ENCODE data around the gene FRRS1. TPM values are rescaled to one million over a fixed set of nuclear protein-coding genes. Genes with fewer than 3 reads are reported as not detected.

Gene FRRS1
- polyA plus RNA-seq, 1 experiment, result 0.93 TPM

- POLR2A ChIA-PET, result no interaction called here
- CTCF ChIA-PET, result no interaction called here
- no peaks in the 10 kb centered on the region for H3K36me3 ChIP-seq (ENCODE audit: control insufficient read depth, insufficient read depth, low read length)
- TF ChIP-seq CTCF (IDR thresholded peaks at IDR 0.05; ENCODE audit: insufficient read depth, low read depth, low read length), result no peak
- DNase-seq (ENCODE audit: low read depth), result no peak
- no peak overlapping the region for H3K4me3 ChIP-seq (ENCODE audit: low read depth, low read length)
- H3K27me3 ChIP-seq (ENCODE audit: control insufficient read depth, insufficient read depth, low read length), result no peaks in the 10 kb centered on the region
Measured at GRCh38 chr1:99771513-99771918, 5.1 kb upstream of the FRRS1 start.

- ChIA-PET CTCF (no interaction called here), POLR2A (no interaction called here)
- no peaks in the 10 kb centered on the region for H3K27me3 ChIP-seq (ENCODE audit: control insufficient read depth, insufficient read depth, low read length)
- H3K36me3 ChIP-seq (ENCODE audit: control insufficient read depth, insufficient read depth, low read length), result no peaks in the 10 kb centered on the region
- no peak for DNase-seq (ENCODE audit: low read depth)
- TF ChIP-seq CTCF (IDR thresholded peaks at IDR 0.05; ENCODE audit: insufficient read depth, low read depth, low read length), result no peak
- no peak overlapping the region for H3K4me3 ChIP-seq (ENCODE audit: low read depth, low read length)
Measured at GRCh38 chr1:99768524-99769245, 2.2 kb upstream of the FRRS1 start.

- Histone ChIP-seq H3K4me3 (ENCODE audit: low read depth, low read length) (no peak overlapping the region), H3K36me3 (ENCODE audit: control insufficient read depth, insufficient read depth, low read length) (no peaks in the 10 kb centered on the region), H3K27me3 (ENCODE audit: control insufficient read depth, insufficient read depth, low read length) (no peaks in the 10 kb centered on the region)
- POLR2A ChIA-PET, result no interaction called here
- CTCF ChIA-PET, result interaction anchor here (1.1 kb wide), 1 partner anchor 13 kb away, joined by 4 read pairs; no protein-coding TSS in a partner anchor
- DNase-seq (ENCODE audit: low read depth), result no peak
- no peak for TF ChIP-seq CTCF (IDR thresholded peaks at IDR 0.05; ENCODE audit: insufficient read depth, low read depth, low read length)
Measured at GRCh38 chr1:99768104-99768503, 1.7 kb upstream of the FRRS1 start.

- ChIA-PET CTCF (no interaction called here), POLR2A (no interaction called here)
- Histone ChIP-seq H3K4me3 (ENCODE audit: low read depth, low read length) (no peak overlapping the region), H3K36me3 (ENCODE audit: control insufficient read depth, insufficient read depth, low read length) (no peaks in the 10 kb centered on the region), H3K27me3 (ENCODE audit: control insufficient read depth, insufficient read depth, low read length) (no peaks in the 10 kb centered on the region)
- TF ChIP-seq CTCF (IDR thresholded peaks at IDR 0.05; ENCODE audit: insufficient read depth, low read depth, low read length), result no peak
- no peak for DNase-seq (ENCODE audit: low read depth)
Measured at GRCh38 chr1:99764909-99765308, 1.5 kb downstream of the FRRS1 start.

GRCh38 chr1:99764439-99764838 is 2.0 kb downstream of the FRRS1 start:
- Histone ChIP-seq H3K4me3 (ENCODE audit: low read depth, low read length) (no peak overlapping the region), H3K27me3 (ENCODE audit: control insufficient read depth, insufficient read depth, low read length) (no peaks in the 10 kb centered on the region), H3K36me3 (ENCODE audit: control insufficient read depth, insufficient read depth, low read length) (no peaks in the 10 kb centered on the region)
- ChIA-PET POLR2A (no interaction called here), CTCF (interaction anchor here (0.6 kb wide), 1 partner anchor 494 kb away, joined by 4 read pairs; no protein-coding TSS in a partner anchor)
- no peak for TF ChIP-seq CTCF (IDR thresholded peaks at IDR 0.05; ENCODE audit: insufficient read depth, low read depth, low read length)
- no peak for DNase-seq (ENCODE audit: low read depth)
